DOHH2 (cell line): ENCODE measurements around the gene JUND.

Experiments used
- EZH2phosphoT487 ChIP-seq: fragments of 200-600 bp; sonication (generic); IDR thresholded peaks from 2 replicates; pipeline ENCODE4 v1.6.1; 2017; ENCODE audit warnings: borderline replicate concordance, mild to moderate bottlenecking, antibody characterized with exemption, low read length, moderate library complexity, mixed read lengths
- TF ChIP-seq, protein P1 (sequence below): fragments of 200-600 bp; sonication (generic); IDR thresholded peaks from one replicate; pipeline ENCODE4 v1.5.1; 2014; ENCODE audit warnings: antibody characterized with exemption, mild to moderate bottlenecking, low read depth, low read length; ENCODE audit not compliant: poor library complexity, severe bottlenecking

DNA sequence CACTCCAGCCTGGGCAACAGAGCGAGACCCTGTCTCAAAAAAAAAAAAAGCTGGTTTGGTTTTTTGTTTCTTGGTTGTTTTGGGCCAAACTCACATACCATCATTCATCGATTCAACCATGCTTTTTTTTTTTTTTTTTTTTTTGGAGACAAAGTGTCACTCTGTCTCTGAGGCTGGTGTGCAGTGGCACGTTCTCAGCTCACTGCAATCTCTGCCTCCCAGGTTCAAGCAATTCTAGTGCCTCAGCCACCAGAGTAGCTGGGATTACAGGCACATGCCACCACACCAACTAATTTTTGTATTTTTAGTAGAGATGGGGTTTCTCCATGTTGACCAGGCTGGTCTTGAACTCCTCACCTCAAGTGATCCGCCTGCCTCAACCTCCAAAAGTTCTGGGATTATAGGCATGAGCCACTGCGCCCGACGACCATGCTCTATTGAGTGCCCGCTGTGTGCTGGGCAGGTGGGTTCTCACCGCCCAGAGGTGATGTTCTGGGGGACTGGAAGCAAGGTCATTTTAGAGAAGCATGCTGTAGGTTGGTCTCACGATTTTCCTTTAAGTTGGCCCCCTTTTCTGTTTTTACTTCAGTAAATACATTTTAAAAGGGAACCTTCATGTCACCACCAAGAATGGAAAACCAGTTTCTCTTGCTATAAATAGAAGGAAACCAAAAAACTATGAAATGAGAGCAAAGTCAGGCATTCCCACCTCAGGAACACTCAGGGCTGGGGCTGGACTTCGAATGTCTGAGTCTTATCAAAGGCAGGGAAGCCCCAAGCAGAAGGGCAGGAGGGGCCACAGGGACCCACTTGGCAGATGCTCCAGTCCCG lies 8.3 kb upstream of the JUND start:
- TF ChIP-seq, protein P1, sequence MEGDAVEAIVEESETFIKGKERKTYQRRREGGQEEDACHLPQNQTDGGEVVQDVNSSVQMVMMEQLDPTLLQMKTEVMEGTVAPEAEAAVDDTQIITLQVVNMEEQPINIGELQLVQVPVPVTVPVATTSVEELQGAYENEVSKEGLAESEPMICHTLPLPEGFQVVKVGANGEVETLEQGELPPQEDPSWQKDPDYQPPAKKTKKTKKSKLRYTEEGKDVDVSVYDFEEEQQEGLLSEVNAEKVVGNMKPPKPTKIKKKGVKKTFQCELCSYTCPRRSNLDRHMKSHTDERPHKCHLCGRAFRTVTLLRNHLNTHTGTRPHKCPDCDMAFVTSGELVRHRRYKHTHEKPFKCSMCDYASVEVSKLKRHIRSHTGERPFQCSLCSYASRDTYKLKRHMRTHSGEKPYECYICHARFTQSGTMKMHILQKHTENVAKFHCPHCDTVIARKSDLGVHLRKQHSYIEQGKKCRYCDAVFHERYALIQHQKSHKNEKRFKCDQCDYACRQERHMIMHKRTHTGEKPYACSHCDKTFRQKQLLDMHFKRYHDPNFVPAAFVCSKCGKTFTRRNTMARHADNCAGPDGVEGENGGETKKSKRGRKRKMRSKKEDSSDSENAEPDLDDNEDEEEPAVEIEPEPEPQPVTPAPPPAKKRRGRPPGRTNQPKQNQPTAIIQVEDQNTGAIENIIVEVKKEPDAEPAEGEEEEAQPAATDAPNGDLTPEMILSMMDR: no peak
- TF ChIP-seq EZH2phosphoT487: no peak
